A673 (cell line): ENCODE results near the gene TMEM217. TPM values are rescaled to one million over a fixed set of nuclear protein-coding genes. Genes with fewer than 3 reads are reported as not detected.
"Not testable (repeated sequence)": the region's sequence is repeated elsewhere in the genome, so short reads cannot be mapped to it uniquely, and the experiment has no call there.

ENCODE experiments used
- BruUV-seq: library from RNA; stranded (reverse); fragments of 400-500 nt; replicated peaks from 2 replicates; lab custom pipeline; 2021; lab: Mats Ljungman, UMichigan
- CTCF ChIA-PET: fragments of 300-600 bp; sonication (Branson Sonifier 250); formaldehyde crosslinking; loops from one replicate; lab custom pipeline; 2022; ENCODE audit warnings: antibody characterized with exemption; lab: Charles Lee
- POLR2A ChIA-PET: fragments of 300-600 bp; sonication (Branson Sonifier 250); formaldehyde crosslinking; loops from one replicate; lab custom pipeline; 2022; ENCODE audit warnings: antibody characterized with exemption; ENCODE audit not compliant: low non-redundant PET; lab: Charles Lee
- DNase-seq: peaks from one replicate; pipeline ENCODE4 v3.0.0-alpha.2; 2015; ENCODE audit warnings: low spot score
- H3K27ac ChIP-seq: fragments of 200-600 bp; sonication (generic); 2 replicates; pipeline ENCODE4 v1.5.1; 2016; ENCODE audit warnings: mixed run types, low read depth, mild to moderate bottlenecking, mixed read lengths, antibody characterized with exemption, low read length; ENCODE audit not compliant: poor library complexity, severe bottlenecking
- H3K27me3 ChIP-seq: fragments of 200-600 bp; sonication (generic); replicated peaks from 2 replicates; pipeline ENCODE4 v1.6.1; 2017; ENCODE audit warnings: mixed run types, low read depth, mild to moderate bottlenecking, mixed read lengths, antibody characterized with exemption, low read length; ENCODE audit not compliant: insufficient read depth, poor library complexity
- H3K36me3 ChIP-seq: fragments of 200-600 bp; sonication (generic); 2 replicates; pipeline ENCODE4 v1.6.1; 2016; ENCODE audit warnings: mixed run types, mild to moderate bottlenecking, mixed read lengths, antibody characterized with exemption, low read length; ENCODE audit not compliant: insufficient read depth, poor library complexity, severe bottlenecking
- H3K4me1 ChIP-seq: fragments of 200-600 bp; sonication (generic); 2 replicates; pipeline ENCODE4 v1.6.1; 2017; ENCODE audit warnings: mixed run types, mild to moderate bottlenecking, mixed read lengths, antibody characterized with exemption, low read length; ENCODE audit not compliant: insufficient read depth, poor library complexity, severe bottlenecking
- H3K4me3 ChIP-seq: fragments of 200-600 bp; sonication (generic); 2 replicates; pipeline ENCODE4 v1.5.1; 2016; ENCODE audit warnings: low read depth, mixed run types, mild to moderate bottlenecking, mixed read lengths, low read length; ENCODE audit not compliant: poor library complexity, severe bottlenecking
- H3K9me3 ChIP-seq: fragments of 200-600 bp; sonication (generic); 2 replicates; pipeline ENCODE4 v1.6.1; 2016; ENCODE audit warnings: mixed run types, low read depth, mild to moderate bottlenecking, mixed read lengths, antibody characterized with exemption, low read length; ENCODE audit not compliant: poor library complexity, severe bottlenecking
- EZH2 ChIP-seq: fragments of 200-600 bp; sonication (generic); IDR thresholded peaks from 2 replicates; pipeline ENCODE4 v1.6.1; 2017; ENCODE audit warnings: borderline replicate concordance, low read depth, mild to moderate bottlenecking, mixed read lengths, antibody characterized with exemption, low read length; ENCODE audit not compliant: poor library complexity, severe bottlenecking
- intact Hi-C: fragments of 100-400 bp; cut with micrococcal nuclease; formaldehyde crosslinking; loops from one replicate; pipeline ENCODE4 v1.10.0; 2022; ENCODE audit not compliant: unreplicated experiment
- total RNA-seq: library from RNA; stranded (reverse); gene quantifications from 2 replicates; pipeline ENCODE4 v1.2.3, GENCODE V29; 2021
- TF ChIP-seq, protein P1 (sequence below): fragments of 300-800, 200-600 bp; sonication (generic); conservative IDR thresholded peaks from 2 replicates; pipeline ENCODE4 v1.5.1; 2017; ENCODE audit warnings: low read depth, mild to moderate bottlenecking, antibody characterized with exemption, low read length, moderate library complexity, mixed read lengths

TMEM217 gene
- total RNA-seq, 1 experiment from 2014 or later: 0.37 TPM

DNA sequence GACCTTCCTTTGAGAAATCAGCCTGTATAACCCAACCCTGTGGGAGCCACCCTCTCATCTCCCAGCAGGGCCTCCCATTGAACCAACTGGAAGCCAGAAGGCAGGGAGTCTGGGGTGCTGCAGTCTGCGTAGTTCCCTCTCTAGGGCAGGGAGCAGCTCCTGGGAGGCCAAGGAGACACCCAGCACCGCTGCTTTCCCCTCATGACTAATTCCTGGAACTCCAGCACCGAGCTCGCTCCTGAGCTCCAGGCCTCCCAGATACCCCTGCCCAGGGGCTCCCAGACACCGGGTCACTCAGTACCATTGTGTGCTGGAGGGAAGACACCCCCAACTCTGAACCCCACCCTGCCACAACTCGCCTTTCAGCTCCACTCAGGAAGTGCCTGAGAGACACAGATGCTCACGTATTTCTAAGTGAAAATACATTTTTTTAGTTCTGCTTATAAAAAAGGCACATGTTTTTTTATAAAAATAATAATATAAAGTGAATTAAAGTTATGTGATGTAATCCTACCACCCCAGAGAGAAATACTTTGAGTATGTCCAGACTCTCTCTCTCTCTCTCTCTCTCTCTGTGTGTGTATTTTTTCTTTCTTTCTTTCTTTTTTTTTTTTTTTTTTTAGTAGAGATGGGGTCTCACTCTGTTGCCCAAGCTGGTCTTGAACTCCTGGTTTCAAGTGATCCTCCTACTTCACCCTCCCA, 70.5 kb downstream of the TMEM217 start:
- DNase-seq: no peak
- Histone ChIP-seq H3K36me3 (no peaks in the 10 kb centered on the region), H3K4me3 (no peak overlapping the region), H3K27me3 (no peaks in the 10 kb centered on the region), H3K9me3 (no peaks in the 10 kb centered on the region), H3K27ac (no peak overlapping the region), H3K4me1 (no peaks in the 10 kb centered on the region)
- TF ChIP-seq EZH2: no peak
- TF ChIP-seq, protein P1, sequence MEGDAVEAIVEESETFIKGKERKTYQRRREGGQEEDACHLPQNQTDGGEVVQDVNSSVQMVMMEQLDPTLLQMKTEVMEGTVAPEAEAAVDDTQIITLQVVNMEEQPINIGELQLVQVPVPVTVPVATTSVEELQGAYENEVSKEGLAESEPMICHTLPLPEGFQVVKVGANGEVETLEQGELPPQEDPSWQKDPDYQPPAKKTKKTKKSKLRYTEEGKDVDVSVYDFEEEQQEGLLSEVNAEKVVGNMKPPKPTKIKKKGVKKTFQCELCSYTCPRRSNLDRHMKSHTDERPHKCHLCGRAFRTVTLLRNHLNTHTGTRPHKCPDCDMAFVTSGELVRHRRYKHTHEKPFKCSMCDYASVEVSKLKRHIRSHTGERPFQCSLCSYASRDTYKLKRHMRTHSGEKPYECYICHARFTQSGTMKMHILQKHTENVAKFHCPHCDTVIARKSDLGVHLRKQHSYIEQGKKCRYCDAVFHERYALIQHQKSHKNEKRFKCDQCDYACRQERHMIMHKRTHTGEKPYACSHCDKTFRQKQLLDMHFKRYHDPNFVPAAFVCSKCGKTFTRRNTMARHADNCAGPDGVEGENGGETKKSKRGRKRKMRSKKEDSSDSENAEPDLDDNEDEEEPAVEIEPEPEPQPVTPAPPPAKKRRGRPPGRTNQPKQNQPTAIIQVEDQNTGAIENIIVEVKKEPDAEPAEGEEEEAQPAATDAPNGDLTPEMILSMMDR: no peak
- ChIA-PET POLR2A (no interaction called here), CTCF (no interaction called here)
- intact Hi-C loops: no loop called here
- BruUV-seq: no TSS peak

DNA sequence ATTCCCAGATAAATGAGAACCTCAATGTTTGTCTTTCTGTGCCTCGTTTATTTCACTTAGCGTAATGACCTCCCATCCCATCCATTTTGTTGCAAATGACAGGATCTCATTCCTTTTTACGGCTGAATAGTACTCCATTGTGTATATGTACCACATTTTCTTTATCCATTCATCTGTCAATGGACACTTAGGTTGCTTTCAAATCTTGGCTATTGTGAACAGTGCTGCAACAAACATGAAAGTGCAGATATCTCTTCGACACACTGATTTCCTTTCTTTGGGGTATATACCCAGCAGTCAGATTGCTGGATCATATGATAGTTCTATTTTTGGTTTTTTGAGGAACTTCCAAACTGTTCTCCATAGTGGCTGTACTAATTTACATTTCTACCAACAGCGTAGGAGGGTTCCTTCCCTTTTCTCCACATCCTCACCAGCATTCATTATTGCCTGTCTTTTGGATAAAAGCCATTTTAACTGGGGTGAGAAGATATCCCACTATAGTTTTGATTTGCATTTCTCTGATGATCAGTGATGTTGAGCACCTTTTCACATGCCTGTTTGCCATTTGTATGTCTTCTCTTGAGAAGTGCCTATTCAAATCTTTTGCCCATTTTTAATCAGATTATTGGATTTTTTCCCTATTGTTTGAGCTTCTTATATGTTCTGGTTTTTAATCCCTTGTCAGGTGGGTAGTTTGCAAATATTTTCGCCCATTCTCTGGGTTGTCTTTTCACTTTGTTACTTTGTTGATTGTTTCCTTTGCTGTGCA, 71.8 kb downstream of the TMEM217 start:
- H3K27me3 ChIP-seq, POLR2A ChIA-PET, H3K4me3 ChIP-seq, intact Hi-C loops, BruUV-seq, H3K4me1 ChIP-seq, H3K36me3 ChIP-seq, DNase-seq, CTCF ChIA-PET, H3K9me3 ChIP-seq, H3K27ac ChIP-seq: not testable (repeated sequence)

- intact Hi-C loops: no loop called here
- H3K27ac ChIP-seq: no peak overlapping the region
- ChIA-PET CTCF (no interaction called here), POLR2A (no interaction called here)
- BruUV-seq: no TSS peak
- TF ChIP-seq EZH2: no peak
- TF ChIP-seq, protein P1: no peak
- H3K27me3 ChIP-seq: no peaks in the 10 kb centered on the region
- no peaks in the 10 kb centered on the region for H3K9me3 ChIP-seq
- no peak for DNase-seq
- no peaks in the 10 kb centered on the region for H3K36me3 ChIP-seq
- no peaks in the 10 kb centered on the region for H3K4me1 ChIP-seq
- no peak overlapping the region for H3K4me3 ChIP-seq
These were observed 75.0 kb downstream of the TMEM217 start for GRCh38 chr6:37182736-37183590.

GRCh38 chr6:37180610-37181009, 77.3 kb downstream of the TMEM217 start:
- CTCF ChIA-PET, BruUV-seq, H3K4me3 ChIP-seq, DNase-seq, POLR2A ChIA-PET, H3K4me1 ChIP-seq, H3K36me3 ChIP-seq, H3K9me3 ChIP-seq, intact Hi-C loops, H3K27me3 ChIP-seq, H3K27ac ChIP-seq: not testable (repeated sequence)
